NCI-H446 (cell line): Measurements from ENCODE around the gene IRAK2.
"Not testable (repeated sequence)": the region's sequence is repeated elsewhere in the genome, so short reads cannot be mapped to it uniquely, and the experiment has no call there.

Experiments
- DNase-seq, 2 experiments: peaks; one replicate each; lab custom pipeline; 2025; lab: John Stamatoyannopoulos, UW

Gene IRAK2

DNA sequence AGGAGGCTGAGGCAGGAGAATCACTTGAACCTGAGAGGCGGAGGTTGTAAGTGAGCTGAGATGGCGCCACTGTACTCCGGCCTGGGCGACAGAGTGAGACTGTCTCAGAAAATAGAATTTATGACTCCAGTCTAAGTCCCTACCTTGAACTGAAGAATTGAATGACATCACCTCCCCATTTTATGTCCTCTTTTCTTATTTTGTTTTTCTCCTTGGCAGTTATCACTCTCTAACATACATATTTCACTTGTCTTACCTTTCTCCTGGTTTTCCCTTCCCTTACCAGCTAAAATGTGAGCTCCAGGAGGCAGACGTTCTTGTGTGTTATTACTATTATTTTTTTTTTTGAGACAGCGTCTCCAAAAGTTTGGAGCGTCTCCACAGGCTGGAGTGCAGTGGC lies 91.1 kb downstream of the IRAK2 start:
- no peak for DNase-seq

DNA sequence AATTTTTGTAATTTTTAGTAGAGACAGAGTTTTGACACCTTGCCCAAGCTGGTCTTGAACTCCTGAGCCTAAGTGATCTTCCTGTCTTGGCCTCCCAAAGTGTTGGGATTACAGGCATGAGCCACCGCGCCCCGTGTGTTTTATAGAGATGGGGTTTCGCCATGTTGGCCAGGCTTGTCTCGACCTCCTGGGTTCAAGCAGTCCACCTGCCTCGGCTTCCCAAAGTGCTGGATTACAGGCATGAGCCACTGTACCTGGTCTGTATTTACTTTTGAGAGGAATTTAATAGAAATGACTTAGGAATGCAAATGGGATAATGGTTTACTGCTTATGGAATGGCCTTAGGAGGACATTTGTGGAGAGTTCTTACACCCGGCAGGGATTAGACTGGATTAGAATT lies 94.3 kb downstream of the IRAK2 start:
- no peak for DNase-seq

GRCh38 chr3:10259798-10260197 lies 95.1 kb downstream of the IRAK2 start:
- no peak for DNase-seq

- DNase-seq: no peak
These were observed 95.5 kb downstream of the IRAK2 start for GRCh38 chr3:10260211-10260701.

- no peak for DNase-seq
These were observed 97.3 kb downstream of the IRAK2 start for GRCh38 chr3:10262027-10262426.

DNA sequence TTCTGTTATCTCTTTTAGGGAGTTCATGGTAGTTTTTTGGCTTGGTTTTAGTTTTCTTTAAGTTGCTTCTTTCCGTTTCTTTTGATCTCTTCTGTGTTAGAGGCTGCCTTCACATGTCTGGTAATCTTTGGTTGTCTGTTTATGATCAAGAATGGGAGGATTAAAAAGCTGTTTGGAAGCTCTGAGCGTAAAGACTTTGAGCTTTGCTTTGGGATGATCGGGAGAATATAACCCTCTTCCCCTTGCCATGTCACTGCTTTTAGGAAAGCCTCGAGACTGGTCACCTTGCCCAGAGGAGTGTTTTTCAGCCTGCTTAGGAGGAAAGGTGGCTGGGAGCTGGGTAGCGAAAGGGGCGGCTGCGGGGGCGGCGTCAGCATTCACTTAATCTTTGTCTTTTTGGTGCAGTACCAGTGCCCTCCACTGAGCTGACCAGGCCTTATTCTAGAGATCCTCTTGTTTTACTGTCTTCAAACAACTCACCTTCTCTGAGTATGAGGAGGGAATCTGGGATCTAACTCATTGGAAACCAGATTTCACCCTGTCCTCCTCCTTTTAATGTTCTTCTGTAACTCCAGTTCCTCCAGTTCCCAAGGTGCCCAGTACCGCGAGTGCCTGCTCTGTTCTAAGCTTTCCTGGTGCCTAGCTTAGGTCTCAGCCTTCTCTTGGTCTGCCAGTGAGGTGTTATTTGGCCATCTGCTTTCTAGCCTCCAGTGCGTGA lies 99.1 kb downstream of the IRAK2 start:
- no peak for DNase-seq

DNA sequence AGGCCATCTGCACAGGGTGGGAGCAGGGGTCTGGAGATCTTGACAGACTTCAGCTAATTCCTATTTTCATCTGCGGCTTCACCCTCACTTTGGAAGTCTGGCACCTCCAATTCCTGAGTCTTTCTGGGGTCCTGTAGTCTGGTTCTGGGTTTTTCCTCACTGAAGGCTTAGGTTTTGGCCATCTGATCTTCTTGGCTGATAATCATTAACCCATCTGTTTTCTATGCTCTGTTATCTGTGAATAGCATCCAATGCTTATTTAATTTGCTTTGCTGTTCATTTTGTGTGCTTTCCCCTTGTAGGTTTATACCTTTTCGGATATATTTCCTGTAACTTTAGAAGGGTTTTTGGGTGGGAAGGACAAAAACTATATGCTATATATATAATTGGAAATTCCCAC lies 101.1 kb downstream of the IRAK2 start:
- no peak for DNase-seq

- not testable (repeated sequence) for DNase-seq
These were observed 102.2 kb downstream of the IRAK2 start for GRCh38 chr3:10266936-10267335.

GRCh38 chr3:10268116-10268515 lies 103.4 kb downstream of the IRAK2 start:
- no peak for DNase-seq

- DNase-seq: no peak
These were observed 104.2 kb downstream of the IRAK2 start for GRCh38 chr3:10268930-10269329.

- no peak for DNase-seq
These were observed 104.7 kb downstream of the IRAK2 start for GRCh38 chr3:10269443-10269842.

DNA sequence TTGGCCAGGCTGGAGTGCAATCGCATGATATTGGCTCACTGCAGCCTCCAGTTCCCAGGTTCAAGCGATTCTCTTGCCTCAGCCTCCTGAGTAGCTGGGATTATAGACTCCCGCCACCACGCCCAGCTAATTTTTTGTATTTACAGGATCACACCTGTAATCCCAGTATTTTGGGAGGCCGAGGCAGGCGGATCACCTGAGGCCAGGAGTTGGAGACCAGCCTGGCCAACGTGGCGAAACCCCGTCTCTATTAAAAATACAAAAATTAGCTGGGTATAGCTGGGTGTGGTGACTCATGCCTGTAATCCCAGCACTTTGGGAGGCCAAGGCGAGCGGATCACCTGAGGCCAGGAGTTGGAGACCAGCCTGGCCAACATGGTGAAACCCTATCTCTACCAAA lies 107.8 kb downstream of the IRAK2 start:
- not testable (repeated sequence) for DNase-seq

DNA sequence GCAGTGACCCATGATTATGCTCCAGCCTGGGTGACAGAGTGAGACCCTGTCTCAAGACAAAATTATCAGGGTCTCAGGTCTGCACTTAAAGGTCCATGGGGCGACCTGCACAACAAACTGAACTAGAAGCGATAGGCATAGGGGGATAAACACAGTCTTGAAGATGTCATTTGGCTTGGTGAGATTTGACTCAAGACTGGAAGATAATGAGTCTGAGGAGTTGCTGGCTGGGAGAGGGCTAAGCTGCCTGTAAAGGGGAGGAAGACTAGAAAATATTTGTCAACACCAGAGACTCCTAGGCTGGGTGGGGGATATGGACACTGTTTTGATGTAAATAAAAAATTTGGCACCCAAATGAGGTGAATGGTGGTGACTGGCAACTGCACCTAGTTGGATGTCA lies 108.3 kb downstream of the IRAK2 start:
- DNase-seq: no peak

DNA sequence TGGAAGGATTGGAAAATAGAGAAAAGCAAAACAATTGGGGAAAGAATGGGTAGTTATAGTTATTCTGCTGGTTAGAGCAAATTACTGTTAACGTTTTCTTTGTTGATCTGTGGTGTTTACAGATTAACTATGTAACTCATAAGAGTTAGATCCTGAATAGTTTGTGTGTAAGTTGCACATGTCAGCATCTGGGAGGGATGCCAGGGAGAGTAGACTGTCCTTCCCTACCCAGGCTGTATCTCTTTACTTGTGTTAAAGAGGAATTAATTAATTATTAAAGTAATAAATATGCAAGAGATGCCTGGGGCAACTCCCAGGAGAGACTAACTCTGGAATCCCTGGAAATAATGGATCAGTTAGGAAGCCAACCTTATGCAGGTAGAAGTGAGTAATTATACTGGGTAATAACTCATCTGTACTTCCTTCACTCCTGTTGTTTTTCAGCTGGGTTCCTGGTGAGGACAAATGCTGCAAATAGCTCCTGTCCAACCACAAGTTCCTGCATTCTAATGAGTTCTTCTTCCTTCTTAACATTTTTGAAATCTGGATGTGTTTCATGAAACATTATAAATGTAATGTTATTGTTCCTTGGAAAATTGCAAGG lies 109.1 kb downstream of the IRAK2 start:
- DNase-seq: no peak

DNA sequence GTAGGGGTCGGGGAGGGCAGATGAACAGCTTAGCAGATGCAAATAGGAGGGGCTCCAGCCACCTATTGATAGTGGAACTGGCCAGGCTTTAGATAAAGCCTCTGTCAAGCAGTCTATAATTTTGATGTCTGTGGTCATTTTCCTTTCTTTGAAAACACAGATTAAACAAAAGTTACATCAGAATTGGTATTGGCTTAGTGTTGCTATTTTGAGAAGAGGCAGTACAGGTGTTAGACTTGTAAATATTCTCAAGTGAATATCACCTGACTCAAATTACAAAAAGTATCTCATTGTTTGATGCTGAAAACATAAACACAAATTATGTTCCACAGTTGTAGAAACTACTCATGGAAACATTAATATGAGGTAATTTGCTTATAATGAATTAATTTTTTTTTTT lies 109.9 kb downstream of the IRAK2 start:
- no peak for DNase-seq

DNA sequence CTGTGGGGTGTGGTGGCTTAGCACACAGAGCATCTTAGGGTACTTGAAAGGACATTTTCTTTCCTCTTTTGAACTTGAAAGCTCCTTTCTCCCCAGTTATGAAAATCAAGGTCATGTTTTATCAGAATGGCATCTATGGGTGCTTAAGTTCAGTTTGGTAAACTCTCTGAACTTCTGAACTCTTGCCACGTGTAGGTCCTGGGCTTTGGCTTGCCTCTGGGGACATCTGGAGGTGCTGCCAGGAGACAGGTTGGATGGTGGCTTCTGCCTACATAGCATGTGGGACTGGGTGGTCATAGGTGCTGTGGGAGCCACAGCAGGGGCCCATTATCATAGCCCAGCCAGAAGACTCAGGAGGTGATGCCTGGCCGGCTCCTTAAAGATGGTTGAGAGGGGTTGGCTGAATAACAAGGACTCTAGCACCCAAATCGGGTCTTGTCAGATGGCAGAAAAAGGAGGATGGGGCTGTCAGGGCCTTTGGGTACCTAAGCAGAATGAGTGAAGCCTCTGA lies 112.5 kb downstream of the IRAK2 start:
- no peak for DNase-seq

DNA sequence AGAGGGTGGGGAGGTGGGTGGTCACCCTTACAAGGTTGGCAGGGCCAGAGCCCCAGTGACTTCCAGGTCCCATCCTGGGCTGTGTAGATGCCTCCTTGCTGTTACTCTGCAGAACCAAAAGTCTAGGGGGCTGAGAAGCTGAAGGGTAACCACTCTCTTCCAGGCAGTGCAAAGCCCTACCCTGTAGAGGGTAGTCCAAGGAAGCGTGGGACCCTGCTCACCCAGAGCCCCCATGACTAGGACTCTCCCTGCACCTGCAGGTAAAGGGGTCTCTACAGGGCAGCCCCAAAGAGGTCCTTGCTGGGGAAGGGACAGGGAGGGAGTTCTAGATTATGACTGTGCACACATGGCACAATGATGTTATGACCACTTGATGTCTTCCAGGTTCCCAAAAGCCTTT lies 113.8 kb downstream of the IRAK2 start:
- DNase-seq: no peak

DNA sequence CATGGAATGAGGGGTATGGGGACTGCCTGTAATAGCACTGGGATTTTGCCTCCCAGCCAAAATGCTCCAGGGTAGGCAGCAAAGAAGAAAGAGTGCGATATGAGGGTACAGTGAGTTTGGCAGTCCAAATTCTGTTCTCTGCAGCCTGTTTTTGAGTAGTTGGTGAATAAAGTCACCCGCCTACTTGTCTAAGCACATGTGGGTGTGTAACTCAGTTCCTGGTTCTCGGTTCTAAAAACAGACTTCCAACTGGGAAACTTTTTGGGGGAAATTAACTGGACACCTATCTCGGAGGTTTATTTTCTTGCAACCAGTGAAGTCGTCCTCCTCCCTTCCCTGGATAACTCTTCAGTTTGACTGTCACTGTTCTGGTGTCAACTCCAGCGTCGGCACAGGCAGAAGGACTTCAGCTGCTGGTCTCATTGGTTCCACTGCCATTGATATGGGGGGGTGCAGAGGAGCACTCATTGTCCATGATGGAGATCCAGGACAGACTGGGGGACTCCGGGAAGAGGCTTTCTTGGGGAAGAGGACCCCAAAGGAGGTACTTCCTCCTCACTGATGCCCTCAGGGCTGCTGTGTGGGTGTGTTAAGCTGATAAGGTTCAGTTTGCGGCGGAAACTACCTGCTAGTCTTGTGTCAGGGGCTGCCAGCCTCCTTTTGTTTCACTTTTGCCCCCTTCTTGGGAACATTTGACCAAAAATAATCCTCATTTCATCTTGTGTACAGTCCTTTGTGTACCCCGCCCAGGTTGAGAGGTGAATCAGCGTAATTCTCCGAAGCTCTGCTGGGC lies 114.9 kb downstream of the IRAK2 start:
- no peak for DNase-seq

GRCh38 chr3:10280177-10280529 lies 115.4 kb downstream of the IRAK2 start:
- no peak for DNase-seq

- DNase-seq: no peak
These were observed 115.9 kb downstream of the IRAK2 start for GRCh38 chr3:10280571-10280970.

GRCh38 chr3:10281951-10282350 lies 117.2 kb downstream of the IRAK2 start:
- DNase-seq: no peak

DNA sequence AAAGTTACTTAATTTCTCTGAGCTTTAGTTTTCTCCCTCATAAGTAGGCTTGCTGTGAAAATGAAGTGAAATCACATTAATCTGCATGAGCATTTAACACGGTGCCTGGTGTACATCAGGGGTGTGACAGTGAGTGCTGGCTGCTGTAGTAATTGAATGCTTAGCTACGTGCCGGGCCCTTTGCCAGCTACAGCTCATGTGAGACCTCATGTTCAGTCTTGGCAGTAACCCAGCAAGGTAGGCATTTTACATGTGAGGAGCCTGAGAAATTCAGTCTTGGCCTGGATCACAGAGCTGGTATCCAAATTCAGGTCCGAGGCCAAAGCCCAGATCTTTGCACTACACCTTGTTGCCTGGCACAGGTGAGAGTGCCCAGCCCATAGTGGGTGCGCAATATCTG lies 118.9 kb downstream of the IRAK2 start:
- DNase-seq: no peak

DNA sequence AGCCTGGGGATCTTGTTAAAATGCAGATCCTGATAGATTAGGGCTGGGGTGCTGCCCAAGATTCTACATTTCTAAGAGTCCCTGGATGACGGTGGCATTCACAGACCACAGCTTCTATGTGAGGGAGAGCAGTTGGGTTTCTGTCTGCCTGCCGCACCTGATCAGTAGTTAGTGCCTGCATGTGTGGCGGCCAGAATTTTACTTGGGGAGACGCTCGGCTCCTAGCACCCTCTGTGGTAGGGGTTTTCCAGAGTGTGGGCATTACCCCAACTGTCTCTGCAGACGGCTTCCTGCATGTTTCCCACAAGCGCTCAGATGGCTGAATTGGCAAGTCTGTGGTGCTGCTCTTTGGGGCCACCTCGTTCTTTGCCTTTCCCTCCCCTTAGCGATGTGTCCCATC lies 119.8 kb downstream of the IRAK2 start:
- DNase-seq: no peak
